Stimulated activated naive B cell treated with anti-CD40 and anti-IgM and Interleukin-4, amounts not matched to agents 10 μg/mL and 1 μg/mL and 100 μg/mL, for 72 hours (primary cell): Measurements from ENCODE around the gene USF1.
"Not testable (repeated sequence)": the region's sequence is repeated elsewhere in the genome, so short reads cannot be mapped to it uniquely, and the experiment has no call there.

Source experiments
- ATAC-seq, 2 donors: fragments of 150-1000 bp; cut with Tn5 transposase; replicated peaks; 2 replicates each; pipeline ENCODE4 v1.10.0; 2021; ENCODE audit warnings: moderate library complexity in 1 of 2
- DNase-seq: peaks from one replicate; pipeline ENCODE4 v3.0.0; 2021
- H3K27ac Mint-ChIP-seq: one replicate; pipeline ENCODE4 v1.8.0; 2022; ENCODE audit warnings: mild to moderate bottlenecking, mixed read lengths
- H3K27me3 Mint-ChIP-seq, 2 donors: one replicate each; pipeline ENCODE4 v1.8.0; 2022; ENCODE audit warnings: mixed read lengths in 2 of 2
- H3K36me3 Mint-ChIP-seq, 2 donors: one replicate each; pipeline ENCODE4 v1.8.0; 2022; ENCODE audit warnings: mixed read lengths in 2 of 2, mild to moderate bottlenecking in 1 of 2
- H3K4me1 Mint-ChIP-seq, 2 donors: one replicate each; pipeline ENCODE4 v1.8.0; 2022; ENCODE audit warnings: mixed read lengths in 2 of 2, mild to moderate bottlenecking in 1 of 2
- H3K4me3 Mint-ChIP-seq, 2 donors: one replicate each; pipeline ENCODE4 v1.8.0; 2022; ENCODE audit warnings: mild to moderate bottlenecking in 2 of 2, mixed read lengths in 2 of 2, moderate library complexity in 1 of 2
- H3K9me3 Mint-ChIP-seq, 2 donors: one replicate each; pipeline ENCODE4 v1.8.0; 2022; ENCODE audit warnings: mixed read lengths in 2 of 2, mild to moderate bottlenecking in 1 of 2

The USF1 gene

DNA sequence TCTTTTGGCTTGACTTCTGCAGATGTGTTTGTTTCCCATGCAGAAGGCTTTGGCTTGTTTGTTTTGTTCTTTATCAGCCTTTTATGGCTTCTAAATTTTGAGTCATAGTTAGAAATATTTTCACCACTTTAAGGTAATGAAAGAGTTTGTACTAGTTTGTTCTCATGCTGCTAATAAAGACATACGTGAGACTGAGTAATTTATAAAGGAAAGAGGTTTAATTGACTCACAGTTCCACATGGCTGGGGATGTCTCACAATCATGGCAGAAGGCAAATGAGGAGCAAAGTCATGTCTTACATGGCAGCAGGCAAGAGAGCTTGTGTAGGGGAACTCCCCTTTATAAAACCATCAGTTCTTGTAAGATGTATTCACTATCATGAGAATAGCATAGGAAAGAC, 18.8 kb downstream of the USF1 start:
- H3K27ac Mint-ChIP-seq, H3K9me3 Mint-ChIP-seq, DNase-seq, H3K4me3 Mint-ChIP-seq, H3K27me3 Mint-ChIP-seq: not testable (repeated sequence)
- peaks cover 12 to 13% of the 10 kb centered on the region in 2 donors for H3K36me3 Mint-ChIP-seq
- H3K4me1 Mint-ChIP-seq = peaks cover 2 to 21% of the 10 kb centered on the region in 2 donors
- ATAC-seq = peak in 1 of 2 donors; percentile 27

DNA sequence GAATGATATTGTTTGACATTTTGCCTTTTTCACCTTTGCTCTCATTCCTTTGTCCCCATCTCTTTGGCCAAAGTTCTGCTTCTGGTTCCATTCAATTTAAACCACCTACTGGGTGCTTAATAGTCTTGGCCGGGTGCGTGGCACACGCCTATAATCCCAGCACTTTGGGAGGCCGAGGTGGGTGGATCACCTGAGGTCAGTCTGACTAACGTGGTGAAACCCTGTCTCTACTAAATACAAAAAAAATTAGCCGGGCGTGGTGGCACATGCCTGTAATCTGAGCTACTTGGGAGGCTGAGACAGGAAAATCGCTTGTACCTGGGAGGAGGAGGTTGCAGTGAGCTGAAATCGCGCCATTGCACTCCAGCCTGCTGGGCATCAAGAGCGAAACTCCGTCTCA, 23.3 kb downstream of the USF1 start:
- Mint-ChIP-seq H3K4me1 (peaks cover 29 to 53% of the 10 kb centered on the region in 2 donors), H3K36me3 (peaks cover 8 to 11% of the 10 kb centered on the region in 2 donors)
- not testable (repeated sequence) for H3K27ac Mint-ChIP-seq

DNA sequence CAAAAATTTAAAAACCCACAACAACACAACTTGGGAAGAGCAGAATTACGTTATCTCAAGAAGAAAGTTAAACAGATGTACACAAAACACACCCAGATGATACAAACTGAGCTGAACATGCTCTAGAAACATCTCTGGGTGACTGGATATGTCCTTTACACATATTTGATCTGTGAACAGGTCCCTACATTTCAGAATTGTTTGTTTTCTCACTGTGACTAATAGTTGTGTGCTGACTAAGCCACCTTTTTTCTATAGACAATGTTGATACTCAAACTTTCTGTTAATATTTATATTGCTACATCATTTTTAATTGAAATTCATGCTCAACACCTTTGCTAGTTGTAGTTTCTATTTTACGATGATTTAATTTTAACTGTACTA, 23.8 kb downstream of the USF1 start:
- Mint-ChIP-seq H3K4me1 (peaks cover 30 to 51% of the 10 kb centered on the region in 2 donors), H3K27ac (no peak overlapping the region)

More for the DNA sequence above, 23.3 kb downstream of the USF1 start:
- not testable (repeated sequence) for H3K27me3 Mint-ChIP-seq, DNase-seq, H3K4me3 Mint-ChIP-seq, H3K9me3 Mint-ChIP-seq, ATAC-seq

DNA sequence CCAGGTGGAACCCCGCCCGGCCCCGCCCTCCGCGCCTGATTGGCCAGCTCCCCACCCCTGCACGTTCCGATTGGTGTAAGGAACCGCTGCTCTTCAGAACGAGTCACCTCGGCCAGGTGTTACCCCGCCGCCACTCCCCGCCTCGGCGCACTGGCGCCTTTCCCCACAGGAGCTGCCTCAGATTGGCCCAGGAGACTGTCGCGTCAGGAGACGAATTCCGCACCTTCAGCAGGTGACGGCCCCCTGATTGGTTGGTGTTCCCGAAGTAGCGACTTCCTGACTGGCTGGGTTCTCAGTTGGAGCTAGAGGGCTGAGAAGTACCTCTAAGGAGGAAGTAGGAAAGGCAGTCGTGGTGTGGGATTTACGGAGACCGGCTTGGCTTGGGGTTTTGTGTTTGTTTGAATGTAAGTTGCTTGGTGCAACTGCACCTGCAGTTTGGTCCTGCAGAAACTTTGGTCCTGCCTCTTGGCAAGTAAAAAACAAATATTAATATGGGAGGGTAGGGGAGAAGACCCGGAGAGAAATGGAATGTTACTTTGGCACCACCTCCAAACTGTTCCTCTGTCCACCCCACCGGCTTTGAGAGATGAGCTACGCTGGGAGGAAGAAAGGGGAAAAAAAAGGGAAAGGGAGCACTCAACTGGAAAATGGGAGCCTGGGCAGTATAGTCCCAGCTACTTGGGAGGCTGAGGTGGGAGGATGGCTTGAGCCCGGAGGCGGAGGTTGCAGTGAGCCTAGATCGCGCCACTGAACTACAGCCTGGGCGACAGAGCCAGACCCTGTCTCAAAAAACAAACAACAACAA, 24.4 kb downstream of the USF1 start:
- DNase-seq = peak; percentile 79
- Mint-ChIP-seq H3K4me1 (peaks cover 30 to 53% of the 10 kb centered on the region in 2 donors), H3K27ac (peak overlapping the region; percentile 75), H3K4me3 (peak overlapping the region; percentile 89 to 93), H3K36me3 (peaks cover 2 to 3% of the 10 kb centered on the region in 2 donors), H3K27me3 (no peaks in the 10 kb centered on the region), H3K9me3 (no peaks in the 10 kb centered on the region)
- ATAC-seq = peak; percentile 94 to 96

More for the DNA sequence above, 23.8 kb downstream of the USF1 start:
- ATAC-seq (no peak), DNase-seq (no peak)
- Mint-ChIP-seq H3K36me3 (peaks cover 5 to 7% of the 10 kb centered on the region in 2 donors), H3K4me3 (peak overlapping the region; percentile 89 to 93), H3K27me3 (no peaks in the 10 kb centered on the region), H3K9me3 (peaks cover 2 to 3% of the 10 kb centered on the region in 2 donors)

DNA sequence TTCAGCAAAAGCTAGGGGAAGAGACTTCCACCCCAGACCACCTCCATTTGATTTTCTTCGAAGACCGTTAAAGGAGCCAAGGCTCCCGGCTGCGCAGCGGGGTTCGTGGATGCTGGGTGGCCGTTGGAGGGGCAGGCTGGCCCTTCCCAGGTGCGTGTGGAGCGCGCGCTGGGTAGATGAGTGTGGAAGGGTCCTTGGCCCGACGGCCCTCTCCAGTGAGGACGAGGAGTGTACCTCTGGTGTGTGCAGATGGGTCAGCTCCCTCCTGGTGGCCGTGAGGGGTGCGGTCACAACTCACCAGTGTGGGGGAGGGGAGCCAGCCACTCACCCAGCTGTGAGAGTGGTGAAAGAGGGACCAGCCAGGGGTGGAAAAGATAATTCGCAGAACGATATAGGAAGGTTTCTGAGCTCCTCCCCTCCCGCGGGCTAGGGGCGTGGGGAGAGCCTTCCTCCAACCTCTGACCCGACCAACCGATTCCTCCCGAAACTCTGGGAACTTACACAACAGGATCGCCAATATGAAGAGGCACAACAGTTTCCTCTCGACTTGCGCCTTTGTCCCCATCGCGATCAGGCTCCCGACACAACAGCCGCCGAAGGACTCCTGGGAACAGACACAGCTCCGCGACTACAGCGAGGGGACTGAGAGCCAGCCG, 25.1 kb downstream of the USF1 start, which contains the start of gene F11R:
F11R (minus strand) TSS at position 644 of the 656 bp plus-strand sequence; CDS start at position 565, 79 bp downstream.
- peak within 1 kb of the TSS; percentile 75 for H3K27ac Mint-ChIP-seq
- peak within 1 kb of the TSS; percentile 89 to 93 for H3K4me3 Mint-ChIP-seq
- no peak for DNase-seq
- H3K36me3 Mint-ChIP-seq = peaks cover 2 to 3% of the 10 kb centered on the region in 2 donors
- no peaks in the 10 kb centered on the region for H3K27me3 Mint-ChIP-seq
- peaks cover 30 to 54% of the 10 kb centered on the region in 2 donors for H3K4me1 Mint-ChIP-seq
- H3K9me3 Mint-ChIP-seq = no peaks in the 10 kb centered on the region
- ATAC-seq = peak; percentile 51 to 57

DNA sequence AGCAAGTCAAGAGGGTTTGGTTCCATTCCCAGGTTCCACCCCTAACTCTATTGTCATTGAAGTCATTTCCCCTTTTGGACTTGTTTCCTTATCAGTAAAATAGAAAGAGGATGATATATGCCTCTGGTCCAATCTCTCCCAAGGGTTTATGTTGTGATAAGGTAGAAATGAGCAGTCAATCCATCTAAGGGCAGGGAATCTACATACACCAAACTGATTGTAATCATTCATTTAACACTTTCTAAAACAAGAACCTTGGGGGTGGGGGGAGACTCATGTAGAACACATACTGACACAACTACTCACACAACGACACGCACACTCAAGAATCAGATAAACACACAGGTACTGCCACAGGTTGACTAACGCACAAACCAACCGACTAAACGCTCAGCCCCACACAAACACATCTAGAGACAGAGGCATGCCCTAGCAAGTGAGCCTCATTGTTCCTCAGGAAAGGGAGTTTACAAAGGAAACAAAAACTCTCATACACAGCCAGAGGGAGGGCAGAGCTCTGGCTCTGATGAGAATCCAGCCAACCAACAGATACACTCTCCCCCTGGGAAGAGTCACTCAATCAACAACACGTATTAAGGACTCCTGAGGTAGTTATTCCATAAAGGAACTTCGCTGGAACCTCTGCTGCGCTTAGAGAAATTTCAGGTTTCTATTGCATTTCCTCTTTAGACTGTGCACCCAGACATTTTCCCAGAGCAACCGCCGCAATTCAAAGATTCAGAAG, 25.9 kb downstream of the USF1 start:
- H3K4me1 Mint-ChIP-seq = peaks cover 30 to 54% of the 10 kb centered on the region in 2 donors
- ATAC-seq = no peak
- DNase-seq = no peak

DNA sequence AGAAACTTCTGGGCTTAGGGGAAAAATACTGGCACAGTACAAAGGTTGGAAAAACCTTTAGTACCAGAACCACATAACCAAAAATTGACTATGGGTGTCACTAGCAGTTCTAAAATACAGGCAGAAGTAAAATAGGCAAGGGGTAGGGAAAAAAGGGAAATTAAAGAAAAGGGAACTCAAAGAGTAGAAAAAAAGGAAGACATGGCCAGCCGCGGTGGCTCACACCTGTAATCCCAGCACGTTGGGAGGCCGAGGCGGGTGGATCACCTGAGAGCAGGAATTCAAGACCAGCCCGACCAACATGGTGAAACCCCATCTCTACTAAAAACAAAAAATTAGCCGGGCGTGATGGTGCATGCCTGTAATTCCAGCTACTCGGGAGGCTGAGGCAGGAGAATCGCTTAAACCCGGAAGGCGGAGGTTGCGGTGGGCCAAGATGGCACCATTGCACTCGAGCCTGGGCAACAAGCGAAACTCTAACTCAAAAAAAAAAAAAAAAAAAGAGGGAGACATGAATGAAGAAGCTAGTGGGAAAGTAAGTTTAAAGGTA, 26.6 kb downstream of the USF1 start:
- peaks cover 31 to 55% of the 10 kb centered on the region in 2 donors for H3K4me1 Mint-ChIP-seq
- ATAC-seq = not testable (repeated sequence)

More for the DNA sequence above, 25.9 kb downstream of the USF1 start:
- peak overlapping the region; percentile 75 for H3K27ac Mint-ChIP-seq
- H3K27me3 Mint-ChIP-seq = no peaks in the 10 kb centered on the region
- H3K4me3 Mint-ChIP-seq = peak overlapping the region; percentile 89 to 93
- peaks cover 1 to 3% of the 10 kb centered on the region in 2 donors for H3K36me3 Mint-ChIP-seq
- no peaks in the 10 kb centered on the region for H3K9me3 Mint-ChIP-seq

DNA sequence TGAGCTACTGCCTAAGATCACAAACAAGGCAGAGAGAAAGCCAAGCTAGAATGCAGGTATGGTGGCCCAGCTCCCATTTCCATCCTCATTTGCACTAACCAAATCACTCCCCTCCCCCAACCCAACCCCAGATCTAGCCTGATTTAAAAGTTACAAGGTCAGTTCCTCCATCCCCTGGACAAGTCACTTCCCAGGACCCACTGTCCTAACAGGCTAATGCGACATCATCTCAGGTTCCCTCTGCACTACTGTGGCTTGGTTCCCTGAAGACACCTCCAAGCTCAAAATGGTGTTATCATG, 27.2 kb downstream of the USF1 start:
- ATAC-seq (no peak), DNase-seq (no peak)
- peaks cover 36 to 57% of the 10 kb centered on the region in 2 donors for H3K4me1 Mint-ChIP-seq
- H3K4me3 Mint-ChIP-seq = no peak overlapping the region
- peaks cover 0 to 3% of the 10 kb centered on the region in 2 donors for H3K36me3 Mint-ChIP-seq
- H3K27me3 Mint-ChIP-seq = no peaks in the 10 kb centered on the region
- no peak overlapping the region for H3K27ac Mint-ChIP-seq
- no peaks in the 10 kb centered on the region for H3K9me3 Mint-ChIP-seq

More for the DNA sequence above, 26.6 kb downstream of the USF1 start:
- not testable (repeated sequence) for H3K9me3 Mint-ChIP-seq, DNase-seq, H3K27ac Mint-ChIP-seq, H3K36me3 Mint-ChIP-seq, H3K27me3 Mint-ChIP-seq
- peak overlapping the region in 1 of 2 donors; percentile 37 for H3K4me3 Mint-ChIP-seq

DNA sequence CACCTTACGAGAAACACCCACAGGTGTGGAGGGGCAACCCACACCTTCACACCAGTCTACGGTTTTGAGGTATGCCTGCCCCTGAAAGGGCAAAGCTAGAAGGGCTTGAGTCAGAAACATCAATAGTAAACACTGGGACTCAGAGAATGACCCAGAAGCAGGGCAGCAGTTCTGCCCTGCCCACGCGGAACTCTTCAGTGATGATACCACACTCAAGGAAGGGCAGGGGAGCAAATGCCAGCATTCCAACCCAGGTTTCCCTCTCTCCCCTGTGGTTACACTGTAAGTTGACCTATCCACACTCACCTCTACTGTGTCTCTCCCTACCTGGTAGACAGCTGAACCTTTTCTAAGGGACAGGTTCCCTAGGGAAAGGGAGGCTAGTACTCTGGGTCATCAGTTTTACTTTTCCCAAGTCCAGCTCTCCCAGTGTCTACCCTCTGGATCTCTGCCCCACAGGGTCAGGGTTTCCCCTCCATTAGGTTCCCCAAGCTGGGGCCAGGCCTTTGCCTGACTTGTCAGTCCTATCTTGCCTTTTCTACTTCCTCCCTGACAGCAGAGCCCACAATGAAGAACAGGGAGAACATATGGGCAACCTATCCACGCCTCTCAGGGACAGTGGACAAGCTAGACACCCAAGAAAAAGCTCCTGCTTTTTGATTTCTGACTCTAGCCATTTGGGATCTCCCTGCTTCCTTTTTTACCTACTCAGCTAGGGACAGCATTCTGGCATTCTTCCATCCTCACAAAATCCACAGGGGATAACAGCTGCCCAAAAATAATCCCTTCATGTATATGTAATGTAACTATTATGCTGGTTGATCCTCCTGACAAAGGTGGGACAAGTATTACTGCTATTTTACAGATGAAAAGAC, 27.8 kb downstream of the USF1 start:
- Mint-ChIP-seq H3K27ac (peak overlapping the region; percentile 49), H3K9me3 (no peaks in the 10 kb centered on the region), H3K4me1 (peaks cover 41 to 61% of the 10 kb centered on the region in 2 donors), H3K27me3 (no peaks in the 10 kb centered on the region), H3K36me3 (peaks cover 0 to 3% of the 10 kb centered on the region in 2 donors), H3K4me3 (no peak overlapping the region)
- ATAC-seq (no peak), DNase-seq (no peak)

DNA sequence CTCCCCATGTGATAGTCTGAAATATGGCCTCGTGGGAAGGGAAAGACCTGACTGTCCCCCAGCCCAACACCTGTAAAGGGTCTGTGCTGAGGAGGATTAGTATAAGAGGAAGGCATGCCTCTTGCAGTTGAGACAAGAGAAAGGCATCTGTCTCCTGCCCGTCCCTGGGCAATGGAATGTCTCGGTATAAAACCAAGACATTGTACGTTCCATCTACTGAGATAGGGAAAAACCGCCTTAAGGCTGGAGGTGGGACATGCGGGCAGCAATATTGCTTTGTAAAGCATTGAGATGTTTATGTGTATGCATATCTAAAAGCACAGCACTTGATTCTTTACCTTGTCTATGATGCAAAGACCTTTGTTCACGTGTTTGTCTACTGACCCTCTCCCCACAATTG, 28.6 kb downstream of the USF1 start:
- H3K27me3 Mint-ChIP-seq, H3K27ac Mint-ChIP-seq, ATAC-seq, DNase-seq, H3K9me3 Mint-ChIP-seq, H3K4me3 Mint-ChIP-seq, H3K36me3 Mint-ChIP-seq: not testable (repeated sequence)
- peaks cover 41 to 58% of the 10 kb centered on the region in 2 donors for H3K4me1 Mint-ChIP-seq

DNA sequence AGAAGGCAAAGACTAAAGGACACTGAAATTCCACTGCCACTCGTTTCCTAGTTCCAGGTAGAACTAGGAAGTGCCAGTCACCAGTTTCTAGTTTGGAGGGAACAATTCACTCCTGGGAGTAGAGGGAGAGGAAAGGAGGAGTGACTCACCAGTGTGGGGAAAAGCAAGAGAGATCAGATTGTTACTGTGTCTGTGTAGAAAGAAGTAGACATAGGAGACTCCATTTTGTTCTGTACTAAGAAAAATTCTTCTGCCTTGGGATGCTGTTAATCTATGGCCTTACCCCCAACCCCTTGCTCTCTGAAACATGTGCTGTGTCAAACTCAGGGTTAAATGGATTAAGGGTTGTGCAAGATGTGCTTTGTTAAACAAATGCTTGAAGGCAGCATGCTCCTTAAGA, 29.1 kb downstream of the USF1 start:
- H3K4me3 Mint-ChIP-seq, H3K36me3 Mint-ChIP-seq, ATAC-seq, H3K27ac Mint-ChIP-seq, H3K9me3 Mint-ChIP-seq, H3K27me3 Mint-ChIP-seq, DNase-seq: not testable (repeated sequence)
- peaks cover 39 to 62% of the 10 kb centered on the region in 2 donors for H3K4me1 Mint-ChIP-seq

DNA sequence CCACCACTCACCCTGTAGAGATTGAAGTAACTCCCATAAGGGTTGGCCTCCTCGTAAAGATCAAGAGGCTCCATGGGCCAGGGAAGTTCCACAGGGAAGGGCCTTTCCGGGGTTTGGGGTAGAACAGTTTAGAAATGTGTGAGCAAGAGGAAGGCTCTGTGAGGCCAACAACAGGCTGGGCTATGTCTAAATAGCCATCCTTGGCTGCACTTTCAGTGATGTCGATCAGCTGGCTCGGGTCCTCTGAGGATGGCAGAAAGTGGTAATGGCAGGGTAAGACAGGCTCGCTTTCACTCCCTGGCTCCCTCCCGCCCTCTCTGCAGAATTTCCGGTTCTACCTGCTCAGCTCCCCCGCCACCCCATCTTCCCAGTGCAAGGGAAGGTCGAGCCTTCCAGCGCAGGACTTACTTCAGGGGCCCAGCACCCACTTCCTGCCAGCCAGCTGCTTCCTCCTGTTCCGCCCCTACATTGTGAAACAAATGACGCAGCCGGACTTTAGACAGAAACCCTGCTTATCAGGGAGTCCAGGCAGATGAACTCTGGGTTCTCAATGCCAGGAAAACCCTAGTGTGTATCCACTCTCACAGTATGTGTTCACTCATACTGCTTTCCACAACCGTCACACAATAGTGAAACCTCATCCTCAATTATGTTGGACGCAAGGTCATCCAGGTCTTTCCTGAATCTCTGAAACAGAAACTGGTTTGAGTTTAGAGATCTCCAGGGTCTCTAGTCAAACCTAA, 32.1 kb downstream of the USF1 start:
- Mint-ChIP-seq H3K36me3 (no peaks in the 10 kb centered on the region), H3K4me1 (peaks cover 17 to 41% of the 10 kb centered on the region in 2 donors), H3K9me3 (no peaks in the 10 kb centered on the region), H3K27ac (peak overlapping the region; percentile 97), H3K27me3 (no peaks in the 10 kb centered on the region), H3K4me3 (peak overlapping the region; percentile 86 to 88)
- ATAC-seq (peak; percentile 91 to 93), DNase-seq (peak; percentile 71)

DNA sequence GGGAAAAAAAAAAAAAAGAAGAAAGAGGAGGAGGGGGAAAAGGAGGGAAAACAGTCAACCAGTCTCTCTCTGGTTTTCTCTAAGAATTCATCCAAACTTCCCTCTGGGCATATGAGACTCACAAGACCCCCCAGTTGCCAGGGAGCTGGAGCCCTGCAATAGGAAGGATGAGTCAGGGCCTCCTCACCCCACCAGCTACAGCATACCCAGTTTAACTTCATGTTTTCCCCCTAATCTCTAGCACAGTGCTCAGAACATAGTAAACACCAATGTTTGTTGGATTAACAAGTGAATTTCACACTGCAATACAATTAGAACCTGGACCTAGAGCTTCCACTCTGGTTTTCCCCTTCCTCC, 32.7 kb downstream of the USF1 start:
- ATAC-seq = no peak
- peak overlapping the region; percentile 97 for H3K27ac Mint-ChIP-seq

More for the DNA sequence above, 32.7 kb downstream of the USF1 start:
- H3K4me1 Mint-ChIP-seq = peaks cover 16 to 36% of the 10 kb centered on the region in 2 donors
- H3K27me3 Mint-ChIP-seq = no peaks in the 10 kb centered on the region
- no peak for DNase-seq
- H3K36me3 Mint-ChIP-seq = no peaks in the 10 kb centered on the region
- no peaks in the 10 kb centered on the region for H3K9me3 Mint-ChIP-seq
- H3K4me3 Mint-ChIP-seq = peak overlapping the region; percentile 86 to 88
